Middle frontal gyrus (tissue), 1 donor: ENCODE results near the gene DACT1.

ENCODE experiments used
- DNase-seq: peaks from one replicate; pipeline ENCODE4 v3.0.0-alpha.2; 2015; ENCODE audit warnings: low spot score; ENCODE audit errors: extremely low spot score

Gene DACT1

DNA sequence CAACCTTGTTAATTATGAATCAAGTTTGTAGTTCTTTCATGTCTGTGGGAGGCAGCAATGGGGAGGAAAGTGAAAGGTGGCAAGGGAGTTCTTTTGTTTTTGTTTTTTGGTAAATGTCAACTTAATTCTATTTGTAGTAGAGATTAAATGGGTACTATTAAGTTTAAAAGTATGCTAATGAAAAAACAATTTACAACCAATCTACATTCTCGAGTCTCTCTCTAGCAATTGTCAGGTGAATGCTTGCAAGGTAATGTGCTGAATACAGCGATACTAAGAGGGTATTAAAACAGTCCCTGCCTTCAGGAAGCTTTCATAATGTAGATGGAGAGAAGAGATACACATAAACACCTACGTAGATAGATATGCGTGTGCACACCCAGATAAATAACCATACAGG lies 1.6 kb upstream of the DACT1 start:
- DNase-seq: no peak

DNA sequence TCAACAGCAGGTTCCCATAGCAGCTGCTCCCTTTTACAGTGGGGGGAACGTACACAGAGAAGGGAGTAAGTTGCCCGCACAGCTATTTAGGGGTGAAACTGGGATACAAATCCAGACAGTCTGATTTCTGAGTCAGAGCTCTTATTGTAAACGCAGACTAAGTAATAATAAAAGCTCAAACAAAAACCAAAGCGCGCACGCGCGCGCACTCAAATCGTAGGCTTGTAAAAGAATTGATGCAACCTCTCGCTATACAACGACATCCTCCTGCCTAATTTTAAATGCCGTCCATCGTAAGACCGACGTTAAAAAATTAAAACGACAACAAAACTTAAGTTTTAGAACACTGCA lies 747 bp upstream of the DACT1 start:
- peak; percentile 22 for DNase-seq

DNA sequence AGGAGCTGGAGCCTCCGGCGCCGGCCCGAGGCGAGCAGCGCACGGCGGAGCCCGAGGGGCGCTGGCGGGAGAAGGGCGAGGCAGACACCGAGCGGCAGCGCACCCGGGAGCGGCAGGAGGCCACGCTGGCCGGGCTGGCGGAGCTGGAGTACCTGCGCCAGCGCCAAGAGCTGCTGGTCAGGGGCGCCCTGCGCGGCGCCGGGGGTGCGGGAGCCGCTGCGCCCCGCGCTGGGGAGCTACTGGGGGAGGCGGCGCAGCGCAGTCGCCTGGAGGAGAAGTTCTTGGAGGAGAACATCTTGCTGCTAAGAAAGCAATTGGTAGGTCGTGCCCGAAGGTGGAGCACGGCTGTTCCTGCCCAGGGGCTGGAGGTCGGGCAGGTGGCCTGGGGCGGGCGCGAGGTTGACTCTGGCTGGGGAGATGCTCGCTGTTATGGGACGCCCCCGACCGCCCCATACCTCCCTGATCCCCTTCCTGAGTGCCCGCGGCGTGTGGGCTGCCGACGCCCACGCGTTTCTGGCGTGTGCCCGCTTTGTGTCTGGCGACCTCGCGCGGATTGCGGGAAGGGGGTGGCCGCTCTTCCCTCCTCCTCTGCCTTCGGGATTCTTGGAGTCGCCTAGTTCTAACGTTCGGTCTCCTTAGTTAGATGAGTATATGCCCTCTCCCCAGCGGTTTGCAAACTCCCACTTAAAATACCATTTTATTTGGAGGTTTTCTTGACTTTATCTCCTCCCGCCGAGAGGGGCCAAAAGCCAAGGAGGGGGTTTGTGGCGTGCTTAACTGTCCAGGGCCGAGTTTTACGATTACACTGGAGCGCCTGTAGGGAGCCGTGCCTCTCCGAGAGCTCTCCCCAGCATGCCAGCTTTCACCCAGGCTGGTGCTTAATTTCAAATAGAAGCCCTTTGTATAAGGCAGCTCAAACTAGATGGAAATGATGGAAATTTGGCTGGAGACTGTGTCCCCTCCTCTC lies 752 bp downstream of the DACT1 start:
- DNase-seq: no peak

DNA sequence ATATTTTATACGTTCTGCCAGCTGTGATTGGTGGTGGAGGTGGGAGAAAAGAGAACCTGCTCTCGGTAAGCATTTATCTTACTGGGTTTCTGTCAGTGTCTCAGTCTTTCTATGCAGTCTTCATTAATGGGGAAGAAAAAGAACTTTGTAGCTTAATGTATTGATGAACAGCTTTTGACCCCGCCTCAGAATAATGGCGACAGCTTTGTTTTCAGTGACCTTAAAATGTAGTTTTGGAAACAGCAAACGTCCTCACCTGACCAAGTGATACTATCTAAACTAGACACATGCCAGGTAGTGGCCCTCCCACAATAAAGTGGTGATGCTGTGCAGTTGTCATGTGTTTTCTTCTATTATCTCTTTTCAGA lies 1.4 kb downstream of the DACT1 start:
- no peak for DNase-seq

DNA sequence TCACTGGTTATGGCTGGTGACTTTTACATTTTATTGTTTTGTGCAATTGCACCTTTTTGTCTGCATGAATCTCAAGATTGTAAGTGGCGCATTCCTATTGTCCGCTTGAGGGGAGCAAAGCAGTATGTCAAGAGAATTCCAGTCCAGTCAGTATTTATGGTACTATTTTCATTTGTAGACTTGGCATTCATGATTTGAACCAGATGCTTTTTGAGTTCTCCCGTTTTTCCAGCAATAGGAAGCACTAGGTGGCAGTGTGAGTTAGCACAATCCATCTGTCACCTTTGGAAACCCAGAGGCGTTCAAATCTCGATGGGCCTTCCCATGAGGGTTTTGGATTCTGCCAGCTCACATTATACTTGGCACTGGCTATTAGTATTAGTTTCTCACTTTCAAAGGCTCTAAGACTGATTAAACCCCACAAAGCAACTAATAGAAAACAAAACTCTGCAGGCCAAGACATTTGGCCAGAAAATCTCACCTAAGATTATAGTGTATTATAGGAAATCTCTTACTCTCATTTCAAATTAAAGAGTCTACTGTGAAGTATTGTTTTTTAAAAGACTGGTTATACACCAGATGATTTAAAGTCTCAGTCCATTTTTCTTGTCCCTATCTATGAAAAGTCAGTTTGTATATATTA lies 2.2 kb downstream of the DACT1 start:
- DNase-seq: peak; percentile 74

DNA sequence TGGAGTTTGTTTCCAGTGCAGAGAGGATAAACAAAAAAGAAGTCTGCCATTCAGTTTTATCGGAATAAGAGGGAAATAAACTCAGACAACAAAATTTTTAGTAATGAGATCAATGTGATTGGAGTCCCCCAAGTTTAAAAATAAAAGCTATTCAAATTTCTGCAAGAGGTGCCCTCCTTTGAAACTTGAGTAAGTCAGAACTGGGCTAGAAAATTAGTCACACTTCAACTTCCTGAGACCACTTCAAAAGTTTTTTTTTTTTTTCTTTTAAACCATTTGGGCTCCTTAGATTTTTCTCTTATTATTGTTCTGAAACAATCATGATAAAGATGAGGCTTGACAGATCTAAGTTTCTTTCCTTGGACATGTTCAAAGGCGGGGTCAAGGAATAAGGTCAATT lies 3.2 kb downstream of the DACT1 start:
- DNase-seq: no peak

DNA sequence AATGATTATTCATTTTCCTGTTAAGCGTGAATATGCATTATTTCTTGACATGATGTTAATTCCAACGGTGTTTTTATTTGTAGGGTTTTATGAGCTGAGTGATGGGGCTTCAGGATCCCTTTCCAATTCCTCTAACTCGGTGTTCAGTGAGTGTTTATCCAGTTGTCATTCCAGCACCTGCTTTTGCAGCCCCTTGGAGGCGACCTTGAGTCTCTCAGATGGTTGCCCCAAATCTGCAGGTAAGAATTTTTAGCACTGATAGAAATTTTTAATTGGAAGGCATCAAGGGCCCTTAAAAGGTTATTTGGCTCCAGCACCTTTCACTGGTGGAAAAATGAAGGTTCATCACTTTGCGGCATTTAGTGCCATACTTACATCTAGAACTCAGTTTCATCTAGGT lies 3.7 kb downstream of the DACT1 start:
- no peak for DNase-seq

DNA sequence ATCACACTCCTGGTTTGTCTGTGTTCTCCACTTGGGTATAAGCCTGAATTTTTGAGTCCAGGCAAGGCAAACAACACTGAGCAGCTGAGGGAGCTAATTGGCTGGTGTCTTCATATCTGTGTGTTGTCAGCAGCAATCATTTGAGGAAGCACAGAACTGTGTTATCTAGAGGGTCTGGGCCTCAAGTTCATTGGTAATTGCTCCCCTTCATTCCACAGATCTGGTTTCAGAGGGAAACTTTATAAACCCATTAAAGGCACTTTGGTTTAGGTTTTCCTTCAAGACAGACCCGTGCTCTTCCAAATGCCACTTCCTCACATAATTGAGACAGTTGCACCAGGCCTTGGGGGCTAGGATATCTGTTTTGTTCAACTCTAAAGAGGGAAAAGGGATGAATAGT lies 5.6 kb downstream of the DACT1 start:
- DNase-seq: no peak

DNA sequence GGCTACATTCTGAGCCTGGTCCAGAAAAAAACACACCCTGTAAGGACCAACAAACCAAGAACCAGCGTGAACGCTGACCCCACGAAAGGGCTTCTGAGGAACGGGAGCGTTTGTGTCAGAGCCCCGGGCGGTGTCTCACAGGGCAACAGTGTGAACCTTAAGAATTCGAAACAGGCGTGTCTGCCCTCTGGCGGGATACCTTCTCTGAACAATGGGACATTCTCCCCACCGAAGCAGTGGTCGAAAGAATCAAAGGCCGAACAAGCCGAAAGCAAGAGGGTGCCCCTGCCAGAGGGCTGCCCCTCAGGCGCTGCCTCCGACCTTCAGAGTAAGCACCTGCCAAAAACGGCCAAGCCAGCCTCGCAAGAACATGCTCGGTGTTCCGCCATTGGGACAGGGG lies 7.9 kb downstream of the DACT1 start:
- no peak for DNase-seq

DNA sequence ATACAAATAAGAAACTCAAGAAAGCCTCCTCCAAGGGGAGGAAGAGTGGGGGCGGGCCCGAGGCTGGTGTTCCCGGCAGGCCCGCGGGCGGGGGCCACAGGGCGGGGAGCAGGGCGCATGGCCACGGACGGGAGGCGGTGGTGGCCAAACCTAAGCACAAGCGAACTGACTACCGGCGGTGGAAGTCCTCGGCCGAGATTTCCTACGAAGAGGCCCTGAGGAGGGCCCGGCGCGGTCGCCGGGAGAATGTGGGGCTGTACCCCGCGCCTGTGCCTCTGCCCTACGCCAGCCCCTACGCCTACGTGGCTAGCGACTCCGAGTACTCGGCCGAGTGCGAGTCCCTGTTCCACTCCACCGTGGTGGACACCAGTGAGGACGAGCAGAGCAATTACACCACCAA lies 8.7 kb downstream of the DACT1 start:
- DNase-seq: no peak

DNA sequence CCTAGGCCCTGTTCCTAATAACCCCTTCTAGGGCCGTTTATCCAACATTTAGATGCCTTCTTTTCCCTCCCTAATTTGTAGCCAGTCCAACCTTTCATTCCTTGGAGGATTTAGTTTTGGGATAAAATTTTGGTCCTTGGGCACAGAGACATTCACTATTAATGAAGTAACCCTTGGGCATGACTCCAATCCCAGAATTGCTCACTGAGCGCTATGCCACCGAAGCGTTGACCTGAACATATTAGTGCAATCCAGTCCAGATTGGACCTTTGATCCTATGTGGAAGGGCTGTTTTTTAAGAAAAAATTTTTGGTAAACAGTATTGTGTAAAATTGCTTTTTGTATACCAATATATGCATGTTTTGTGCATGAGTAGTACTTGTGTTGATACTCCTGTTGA lies 10.0 kb downstream of the DACT1 start:
- no peak for DNase-seq

DNA sequence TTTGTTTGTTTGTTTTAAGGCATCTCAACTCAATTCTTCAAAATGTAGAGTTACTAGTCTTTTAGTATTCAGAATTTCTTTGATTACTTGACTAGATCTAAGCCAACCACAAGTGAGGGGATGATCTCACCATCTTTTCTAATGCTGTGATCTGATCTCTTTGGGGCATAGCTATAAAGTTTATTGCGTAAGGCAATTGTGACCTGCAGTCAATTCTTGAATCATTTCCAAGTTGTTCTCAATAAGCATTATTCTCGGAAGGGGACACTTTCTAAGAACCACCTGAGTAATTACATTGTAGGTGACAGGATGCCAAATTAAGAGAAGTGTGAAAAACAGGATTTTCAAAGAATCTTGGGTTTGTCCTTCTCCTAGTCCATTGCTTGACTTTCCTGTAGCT lies 13.1 kb downstream of the DACT1 start:
- DNase-seq: no peak

DNA sequence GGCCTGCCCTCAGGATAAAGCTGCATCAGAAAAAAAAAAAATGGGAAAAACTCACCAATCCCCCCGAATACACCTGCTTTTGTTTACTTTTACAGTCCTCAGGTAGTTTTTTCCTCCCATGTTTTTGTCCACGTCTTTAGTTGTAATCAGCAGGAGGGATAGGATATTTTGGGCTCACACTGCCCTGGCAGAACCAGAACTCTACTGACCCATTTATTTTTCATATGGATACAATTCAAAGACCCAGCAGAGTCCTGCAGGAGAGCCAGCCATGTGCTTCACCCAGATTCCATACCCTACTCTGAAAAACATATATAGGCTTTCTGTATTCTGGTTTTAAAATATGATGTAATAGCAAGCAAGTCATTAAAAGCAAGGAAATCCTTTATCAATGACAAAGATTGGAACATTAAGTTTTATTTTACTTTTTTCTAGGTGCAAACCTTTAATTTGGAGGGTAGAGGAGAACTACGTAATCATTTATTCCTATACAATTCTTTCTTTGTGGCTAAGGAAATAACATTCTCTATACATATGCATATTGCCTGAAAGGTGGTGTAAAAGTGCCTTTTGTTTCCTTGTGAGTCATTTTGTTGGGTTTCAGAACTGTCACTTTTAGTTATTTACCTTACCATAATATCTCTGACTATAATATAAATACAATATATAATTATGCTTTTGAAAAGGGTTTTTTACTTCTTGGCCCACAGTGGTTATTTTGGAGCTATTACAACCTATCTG lies 19.1 kb downstream of the DACT1 start:
- DNase-seq: no peak

DNA sequence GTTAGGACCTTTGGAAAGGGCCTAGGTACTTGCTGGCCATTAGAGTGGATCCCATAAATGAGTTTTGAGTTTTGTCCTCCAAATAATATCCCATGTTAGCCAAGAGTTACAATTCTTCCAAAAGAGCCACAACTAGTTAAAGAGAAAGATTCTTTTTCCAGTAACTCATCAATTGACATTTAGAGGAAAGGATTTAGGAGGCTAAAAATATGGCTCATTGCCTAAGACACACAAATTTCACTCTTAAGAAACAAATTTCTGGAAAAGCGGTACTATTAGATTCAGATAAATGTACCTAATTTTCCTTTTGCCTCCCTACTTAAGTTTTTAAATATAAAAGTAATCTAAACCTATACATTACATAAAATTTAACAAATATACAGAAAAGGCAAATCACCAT lies 21.3 kb downstream of the DACT1 start:
- DNase-seq: no peak

DNA sequence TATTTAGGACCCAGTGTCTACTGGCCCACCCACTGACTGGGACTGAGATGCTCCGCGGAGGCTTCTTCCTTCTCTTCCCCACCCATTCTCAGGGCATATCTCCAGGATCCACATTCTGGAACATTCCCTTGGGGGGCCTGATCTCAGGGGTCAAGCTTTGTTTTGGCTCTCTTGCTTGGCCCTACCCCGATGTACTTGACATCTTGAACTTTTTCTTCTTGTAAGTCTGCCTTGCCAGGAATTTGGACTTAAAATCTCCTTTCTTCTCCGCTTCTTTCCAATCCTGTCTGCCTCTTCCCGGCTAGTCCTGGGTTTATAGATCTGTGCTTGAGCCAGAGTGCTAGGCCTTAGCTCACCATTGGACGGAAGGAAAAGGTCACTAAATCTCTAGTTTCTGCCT lies 22.1 kb downstream of the DACT1 start:
- no peak for DNase-seq

DNA sequence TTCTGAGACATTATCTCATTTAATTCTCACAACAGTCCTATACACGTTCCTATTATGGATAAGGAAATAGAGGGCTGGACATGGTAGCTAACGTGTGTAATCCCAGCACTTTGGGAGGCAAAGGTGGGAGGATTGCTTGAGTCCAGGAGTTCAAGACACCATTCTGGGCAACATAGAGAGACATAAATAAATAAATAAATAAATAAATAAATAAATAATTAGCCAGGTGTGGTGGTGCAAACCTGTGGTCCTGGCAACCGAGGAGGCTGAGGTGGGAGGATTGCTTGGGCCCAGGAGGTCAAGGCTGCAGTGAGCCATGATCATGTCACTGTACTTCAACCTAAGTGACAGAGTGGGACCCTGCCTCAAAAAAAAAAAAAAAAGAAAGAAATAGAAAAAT lies 22.6 kb downstream of the DACT1 start:
- DNase-seq: no peak

DNA sequence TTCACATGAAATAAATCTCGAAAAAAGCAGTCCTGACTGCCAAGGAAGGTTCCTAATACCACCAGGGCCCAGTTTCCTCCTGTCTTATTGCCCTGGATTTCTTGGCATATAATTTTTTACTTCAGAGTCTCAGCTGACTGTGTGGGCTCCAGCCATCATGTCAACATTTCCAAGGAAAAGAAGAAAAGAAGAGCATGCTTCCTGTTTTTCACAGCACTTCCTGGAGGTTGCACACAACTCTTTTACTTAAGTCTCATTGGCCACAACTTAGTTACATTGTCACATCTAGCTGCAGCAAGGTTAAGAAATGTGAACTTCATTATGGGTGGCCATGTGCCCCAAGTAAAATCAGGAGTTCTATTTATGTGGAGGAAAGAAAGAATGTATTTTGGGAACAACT lies 24.3 kb downstream of the DACT1 start:
- no peak for DNase-seq

DNA sequence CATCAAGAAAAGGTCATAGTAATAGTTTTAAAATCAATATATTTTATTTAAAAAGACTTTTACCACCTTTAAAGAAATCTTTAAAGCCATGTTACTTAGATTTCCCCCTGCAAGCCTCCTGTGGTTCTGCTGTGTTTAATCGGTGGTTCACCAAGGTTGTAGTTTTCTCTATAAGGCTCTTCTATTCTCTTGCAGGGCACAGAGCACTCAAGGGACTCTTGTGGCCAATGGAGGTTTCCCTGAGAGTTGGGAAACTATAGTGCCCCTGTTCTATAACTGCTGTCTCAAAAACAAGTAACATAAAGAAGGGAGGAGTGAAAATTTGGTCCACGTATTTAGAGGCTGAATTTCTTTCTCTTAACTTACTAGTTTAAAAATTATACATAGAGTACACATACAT lies 25.0 kb downstream of the DACT1 start:
- DNase-seq: no peak

DNA sequence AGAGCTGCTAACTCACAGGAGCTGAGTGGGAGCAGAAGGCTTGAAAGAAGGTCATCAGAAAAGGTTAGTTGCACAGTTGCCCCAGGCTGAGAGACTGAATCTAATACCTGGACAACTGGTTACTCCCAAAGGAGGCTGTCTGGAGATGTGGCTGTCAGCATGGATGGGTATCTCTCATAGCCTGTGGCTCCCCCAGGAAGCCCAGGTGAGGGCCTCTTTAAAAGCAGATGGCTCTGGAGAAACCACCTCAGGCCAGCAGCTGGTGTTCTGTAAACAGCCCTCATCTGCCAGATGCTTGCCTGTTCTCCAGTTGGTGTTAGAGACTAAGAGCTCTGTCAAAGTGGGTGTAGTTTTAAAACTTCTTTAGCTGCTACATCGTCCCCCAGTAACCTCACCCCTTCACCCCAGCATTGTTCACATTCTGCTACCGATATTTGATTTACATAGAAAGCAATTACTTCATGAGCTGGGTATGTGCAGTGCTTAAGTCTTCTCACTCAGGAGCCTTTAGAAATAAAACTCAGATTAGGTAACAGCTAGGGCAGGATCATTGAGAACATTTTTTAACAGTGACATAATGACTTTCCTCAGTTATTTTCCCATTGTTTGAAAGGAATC lies 25.8 kb downstream of the DACT1 start:
- DNase-seq: no peak

DNA sequence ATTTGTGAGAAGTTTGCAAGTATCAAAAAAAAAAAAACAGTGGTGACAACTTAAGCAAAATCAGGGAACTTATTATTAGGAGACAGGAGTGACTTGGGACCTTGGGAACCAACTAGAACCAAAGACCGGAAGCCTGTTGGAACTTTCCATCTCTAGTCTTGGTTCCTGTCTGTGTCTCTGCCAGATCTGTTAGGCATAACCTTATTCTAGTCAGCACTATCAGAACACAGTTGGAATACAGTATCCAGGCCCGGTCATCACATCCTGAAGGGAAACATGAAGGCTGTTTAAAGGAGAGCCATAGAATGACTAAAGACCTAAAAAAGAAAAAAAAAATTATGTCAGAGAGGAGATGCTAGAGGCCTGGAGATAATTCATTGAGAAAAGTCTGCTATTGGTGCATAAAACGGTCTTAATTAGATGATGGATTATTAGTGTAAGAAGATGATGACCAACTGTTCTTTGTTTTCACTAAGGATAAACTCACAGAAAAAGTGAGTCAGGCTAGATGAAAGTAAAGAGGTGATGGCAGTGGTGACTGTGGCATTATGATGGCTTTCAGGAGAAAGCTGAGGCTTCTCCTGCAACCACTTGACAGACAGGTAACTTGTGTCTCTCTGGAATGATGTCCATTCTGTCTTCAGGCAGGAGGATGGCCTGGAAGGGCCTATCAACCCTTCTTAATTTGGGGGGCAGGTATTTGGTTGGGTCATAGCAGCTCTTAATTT lies 28.2 kb downstream of the DACT1 start:
- DNase-seq: no peak

DNA sequence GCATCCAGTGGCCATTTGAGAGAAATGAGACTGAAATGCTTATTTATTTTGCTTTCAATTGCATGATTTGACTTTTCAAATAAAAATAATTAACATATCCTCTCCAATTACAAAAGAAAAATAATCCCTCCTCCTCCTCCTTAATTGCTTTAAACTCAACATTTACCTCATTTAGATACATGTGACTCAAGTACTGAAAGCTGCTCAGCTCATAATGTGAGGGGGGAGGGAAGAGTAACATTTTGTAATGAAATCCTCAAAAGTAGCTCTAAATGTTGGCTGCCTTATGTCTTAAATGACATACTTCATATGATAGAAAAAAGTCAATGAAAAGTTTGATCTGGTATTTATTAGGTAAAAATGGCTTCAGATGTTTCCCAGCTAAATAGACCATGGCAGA lies 29.0 kb downstream of the DACT1 start:
- DNase-seq: no peak
